HG02852 (cell line): ENCODE data around the gene SPAG7.

Source experiments
- ATAC-seq: cut with Tn5 transposase; IDR thresholded peaks from one replicate; pipeline ENCODE4 v1.9.1; 2021; ENCODE audit warnings: mild to moderate bottlenecking, moderate library complexity; ENCODE audit not compliant: unreplicated experiment

SPAG7 gene, protein sequence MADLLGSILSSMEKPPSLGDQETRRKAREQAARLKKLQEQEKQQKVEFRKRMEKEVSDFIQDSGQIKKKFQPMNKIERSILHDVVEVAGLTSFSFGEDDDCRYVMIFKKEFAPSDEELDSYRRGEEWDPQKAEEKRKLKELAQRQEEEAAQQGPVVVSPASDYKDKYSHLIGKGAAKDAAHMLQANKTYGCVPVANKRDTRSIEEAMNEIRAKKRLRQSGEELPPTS

DNA sequence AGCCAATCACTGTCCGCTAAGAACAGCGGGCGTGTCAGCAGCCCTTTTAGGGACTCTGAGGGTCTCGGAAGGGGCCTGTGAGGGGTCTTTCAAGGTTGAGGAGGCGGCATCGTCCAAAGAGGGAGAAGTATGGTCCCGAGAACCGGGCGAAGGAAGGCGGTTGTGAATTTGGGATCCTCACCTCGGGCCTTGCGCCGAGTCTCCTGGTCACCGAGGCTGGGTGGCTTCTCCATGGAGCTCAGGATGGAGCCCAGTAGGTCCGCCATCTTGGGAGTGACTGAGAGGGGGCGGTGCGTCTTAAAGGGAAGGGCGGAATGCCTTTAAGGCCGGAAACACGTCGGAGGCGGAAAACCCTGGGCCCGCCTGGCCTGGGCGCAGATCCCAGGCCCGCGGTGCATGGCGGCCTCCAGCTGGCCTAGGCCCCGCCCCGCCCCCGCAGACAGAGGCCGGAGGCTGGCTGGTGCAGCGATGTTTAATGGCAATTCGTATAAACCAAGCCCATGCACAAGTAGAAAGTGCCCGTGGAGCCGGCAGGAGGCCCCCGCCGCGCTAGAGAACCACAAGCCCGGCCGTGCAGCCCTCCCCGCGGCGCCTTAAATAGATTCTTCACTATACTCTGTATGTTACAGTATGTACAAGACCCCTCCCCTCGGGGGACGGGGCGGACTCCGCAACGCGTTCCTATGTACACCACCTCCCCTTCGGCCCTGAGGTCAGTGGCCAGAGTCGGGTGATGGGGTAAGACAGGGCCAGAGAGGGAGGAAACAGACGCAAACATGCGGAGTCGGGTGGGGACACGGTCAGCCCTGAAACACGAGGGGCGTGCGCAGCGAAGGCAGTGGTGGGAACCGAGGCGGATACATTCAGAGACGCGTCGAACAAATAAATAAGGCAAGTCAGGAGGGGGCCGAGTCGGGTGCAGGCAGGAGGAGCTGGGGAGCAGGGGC is at the start of gene SPAG7:
TSS of gene SPAG7 (minus strand) at position 279 of the 947 bp plus-strand sequence. CDS start at position 266, 13 bp downstream.
- ATAC-seq, result peak; percentile 59

DNA sequence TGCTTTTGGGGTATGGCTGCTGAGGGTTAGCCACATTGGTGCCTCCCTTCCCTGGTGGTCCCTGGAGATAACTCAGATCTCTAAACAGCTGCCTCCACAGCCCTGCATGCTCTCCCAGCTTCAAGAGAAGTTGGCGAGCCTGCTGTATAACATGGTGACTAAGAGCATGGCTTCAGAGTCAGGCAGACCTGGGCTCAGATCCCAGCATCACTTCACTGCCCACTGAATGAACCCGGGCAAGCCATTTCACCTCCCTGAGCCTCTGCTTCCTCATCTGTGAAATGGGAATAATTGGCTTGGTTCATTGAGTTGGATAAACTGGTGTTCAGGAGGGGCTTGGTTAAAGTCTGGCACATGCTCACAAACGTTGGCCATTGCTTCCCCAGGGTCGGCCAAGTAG is 46.7 kb upstream of the SPAG7 start:
- no peak for ATAC-seq

DNA sequence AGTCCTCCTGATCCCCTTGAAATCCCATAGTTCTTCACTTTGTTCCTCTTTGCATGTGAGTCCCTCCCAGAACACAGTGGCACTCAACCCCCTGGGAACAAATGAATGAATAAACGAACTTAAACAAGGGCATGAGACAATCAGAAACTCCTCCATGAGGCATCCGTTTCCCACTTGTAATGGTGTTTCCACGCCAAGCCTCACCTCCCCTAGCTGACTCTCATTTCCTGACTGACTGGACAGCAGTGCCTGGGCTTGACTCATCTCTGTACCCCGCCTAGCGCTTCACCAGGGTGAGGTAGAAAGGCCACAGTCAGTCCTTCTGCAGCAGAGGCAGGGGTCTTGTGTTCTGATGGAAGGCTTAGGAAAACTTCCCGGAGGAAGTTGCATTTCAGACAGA is 44.3 kb upstream of the SPAG7 start:
- no peak for ATAC-seq

DNA sequence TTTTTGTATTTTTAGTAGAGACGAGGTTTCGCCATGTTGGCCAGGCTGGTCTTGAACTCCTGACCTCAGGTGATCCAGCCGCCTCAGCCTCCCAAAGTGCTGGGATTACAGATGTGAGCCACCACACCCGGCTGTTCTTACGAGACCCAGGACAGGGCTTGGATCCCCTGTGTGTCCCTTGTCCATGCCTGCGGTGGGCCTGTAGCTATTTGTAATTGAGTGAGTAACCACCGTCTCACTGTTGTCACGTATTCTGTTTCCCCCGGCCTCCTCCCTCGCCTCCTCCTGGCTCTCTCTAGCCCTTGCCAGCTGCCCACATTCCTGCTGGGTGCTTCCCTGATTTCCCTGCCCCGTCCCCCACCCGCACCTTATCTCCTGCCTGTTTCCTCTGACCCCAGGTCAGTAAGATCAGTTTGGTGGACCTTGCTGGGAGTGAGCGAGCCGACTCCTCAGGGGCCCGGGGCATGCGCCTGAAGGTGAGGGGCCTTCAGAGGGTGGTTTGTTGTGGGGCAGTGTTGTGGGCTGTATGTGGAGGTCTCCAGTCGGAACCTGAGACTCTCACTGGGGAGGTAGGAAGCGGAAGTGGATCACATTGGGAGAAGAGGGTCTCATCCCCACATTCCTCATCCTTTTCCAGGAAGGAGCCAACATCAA is 35.7 kb upstream of the SPAG7 start:
- no peak for ATAC-seq

DNA sequence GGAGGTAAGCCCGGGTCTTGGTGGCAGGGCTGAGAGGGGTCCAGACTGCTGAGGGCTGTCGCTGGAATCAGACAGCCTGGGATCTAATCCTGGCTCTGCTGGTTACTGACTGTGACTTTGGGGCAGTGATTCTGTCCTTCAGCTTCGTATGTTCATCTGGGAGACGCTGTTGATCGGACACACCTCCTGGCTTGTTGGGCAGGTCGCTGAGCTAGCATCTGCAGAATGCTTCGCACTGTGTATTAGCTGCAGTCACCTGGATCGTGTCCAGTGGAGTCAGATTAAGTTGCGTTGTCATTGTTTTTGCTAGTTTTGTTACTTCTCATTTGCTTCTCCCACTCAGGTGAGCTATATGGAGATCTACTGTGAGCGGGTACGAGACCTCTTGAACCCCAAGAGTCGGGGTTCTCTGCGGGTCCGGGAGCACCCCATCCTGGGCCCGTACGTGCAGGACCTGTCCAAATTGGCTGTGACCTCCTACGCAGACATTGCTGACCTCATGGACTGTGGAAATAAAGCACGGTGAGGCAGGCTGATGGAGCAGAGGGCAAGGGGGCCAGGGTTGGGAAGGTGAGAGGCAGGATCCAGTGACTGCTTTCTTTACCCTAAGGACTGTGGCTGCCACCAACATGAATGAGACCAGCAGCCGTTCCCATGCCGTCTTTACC is 34.6 kb upstream of the SPAG7 start:
- ATAC-seq, result no peak

DNA sequence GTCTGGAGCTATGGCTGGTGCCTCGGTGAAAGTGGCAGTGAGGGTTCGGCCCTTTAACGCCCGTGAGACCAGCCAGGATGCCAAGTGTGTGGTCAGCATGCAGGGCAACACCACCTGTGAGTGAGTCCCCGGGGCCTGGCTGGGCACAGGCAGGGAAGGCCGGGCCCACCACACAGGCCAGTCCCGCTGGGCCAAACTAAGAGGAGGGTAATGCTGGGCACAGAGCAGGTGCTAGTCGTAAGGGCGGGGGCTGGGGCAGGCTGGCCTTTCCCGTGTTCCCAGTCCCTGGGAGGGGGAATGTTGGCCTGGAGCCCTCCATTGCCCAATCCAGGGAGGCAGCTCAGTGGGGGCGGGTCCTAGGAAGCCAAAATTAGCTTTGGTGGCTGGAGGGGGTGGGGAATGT is 32.6 kb upstream of the SPAG7 start:
- no peak for ATAC-seq

DNA sequence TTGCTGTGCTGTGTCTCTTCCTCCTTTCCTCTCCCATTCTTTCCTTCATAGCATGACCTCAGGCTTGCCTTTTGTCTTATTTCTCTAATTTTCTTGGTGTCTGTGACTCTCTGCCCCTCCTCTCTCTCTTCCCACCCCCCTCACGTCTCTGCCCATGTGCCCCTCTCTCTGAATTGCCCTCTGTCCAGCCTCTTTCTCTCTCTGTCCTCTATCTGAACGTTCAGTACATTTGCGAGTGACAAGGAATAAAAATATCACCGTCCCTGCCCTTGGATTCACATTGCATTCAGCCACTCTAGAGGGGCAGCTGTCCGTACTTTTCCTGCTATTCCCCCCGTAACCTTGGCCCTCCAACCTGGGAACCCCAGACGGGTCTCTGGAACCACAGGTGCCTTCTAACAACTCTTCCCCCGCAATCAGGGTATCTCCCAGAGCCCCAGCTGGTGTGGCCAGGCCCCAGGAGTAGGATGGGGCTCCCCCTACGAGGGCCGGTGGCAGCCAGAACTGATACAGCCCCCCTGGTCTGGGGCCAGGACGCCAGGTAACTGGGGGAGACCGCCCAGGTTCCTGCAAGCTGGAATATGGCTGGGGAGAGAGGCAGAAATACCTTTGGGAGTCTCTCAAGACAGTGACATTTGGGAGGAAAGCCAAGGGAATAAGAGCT is 31.9 kb upstream of the SPAG7 start:
- no peak for ATAC-seq

DNA sequence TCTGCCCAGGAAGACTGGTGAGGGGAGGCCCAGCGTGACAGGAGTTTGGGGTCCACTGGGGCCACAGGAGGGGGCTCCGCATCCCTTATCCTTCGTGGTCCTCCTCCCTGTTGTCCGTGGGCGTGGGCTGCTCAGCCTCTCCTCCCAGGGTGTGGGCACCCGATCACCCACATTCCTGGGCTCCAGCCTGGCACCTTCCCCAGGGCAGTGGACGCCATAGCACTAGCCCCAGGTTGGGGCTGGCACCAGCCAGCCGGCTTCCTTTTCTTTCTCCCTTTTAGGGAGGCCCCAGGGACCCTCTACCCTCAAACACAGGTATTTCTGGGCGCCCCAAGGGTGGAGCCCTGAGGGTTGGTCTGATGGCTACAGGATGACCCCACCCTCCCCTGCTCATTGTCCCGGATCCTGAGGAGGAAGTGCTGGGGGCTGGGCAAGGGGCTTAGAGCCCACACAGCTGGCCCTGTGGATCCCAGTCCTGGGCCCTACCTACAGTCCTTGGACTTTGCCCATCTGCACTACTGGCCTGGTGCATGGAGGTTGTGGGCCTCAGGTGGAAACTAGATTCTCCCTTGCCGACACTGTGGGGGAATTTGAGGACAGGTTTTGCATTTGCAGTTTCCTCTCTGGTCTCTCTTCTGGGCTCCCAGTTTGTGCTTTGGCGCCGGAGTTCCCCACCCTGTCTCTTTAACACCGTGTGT is 31.3 kb upstream of the SPAG7 start:
- no peak for ATAC-seq

DNA sequence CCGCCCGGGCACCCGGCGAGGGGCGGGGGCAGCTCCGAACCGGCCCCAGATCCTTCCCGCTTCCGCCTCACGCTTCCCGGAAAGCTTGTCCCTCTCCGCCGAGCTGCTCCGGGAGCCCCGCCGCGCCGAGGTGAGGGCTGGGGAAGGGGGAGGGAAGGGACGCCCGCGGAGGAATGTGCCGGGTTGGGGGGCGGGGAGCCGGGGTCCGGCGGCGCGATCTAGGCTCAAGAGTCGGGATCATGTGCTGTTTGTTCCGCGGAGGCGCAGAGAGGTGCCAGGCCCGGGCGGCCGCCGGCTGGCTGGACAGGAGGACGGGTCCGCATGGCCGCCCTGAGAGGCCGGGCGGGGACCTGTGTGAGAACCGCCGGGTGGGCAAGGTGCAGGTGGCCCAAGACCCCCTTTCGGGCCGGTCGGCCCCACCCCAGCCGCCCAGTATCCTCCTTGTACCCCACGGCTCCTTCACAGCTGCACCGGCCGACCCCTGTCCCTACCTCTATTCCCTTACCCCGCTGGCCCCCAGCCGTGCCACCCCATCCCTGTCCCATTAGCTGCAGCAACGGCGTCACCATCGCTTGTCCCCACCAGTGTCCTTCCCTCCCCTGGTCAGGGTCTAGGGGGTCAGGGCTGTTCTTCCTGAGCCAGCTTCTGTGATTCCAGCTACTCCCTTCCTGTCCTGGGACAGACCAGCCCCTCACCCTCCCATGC is 30.6 kb upstream of the SPAG7 start:
- ATAC-seq, result peak; percentile 9

DNA sequence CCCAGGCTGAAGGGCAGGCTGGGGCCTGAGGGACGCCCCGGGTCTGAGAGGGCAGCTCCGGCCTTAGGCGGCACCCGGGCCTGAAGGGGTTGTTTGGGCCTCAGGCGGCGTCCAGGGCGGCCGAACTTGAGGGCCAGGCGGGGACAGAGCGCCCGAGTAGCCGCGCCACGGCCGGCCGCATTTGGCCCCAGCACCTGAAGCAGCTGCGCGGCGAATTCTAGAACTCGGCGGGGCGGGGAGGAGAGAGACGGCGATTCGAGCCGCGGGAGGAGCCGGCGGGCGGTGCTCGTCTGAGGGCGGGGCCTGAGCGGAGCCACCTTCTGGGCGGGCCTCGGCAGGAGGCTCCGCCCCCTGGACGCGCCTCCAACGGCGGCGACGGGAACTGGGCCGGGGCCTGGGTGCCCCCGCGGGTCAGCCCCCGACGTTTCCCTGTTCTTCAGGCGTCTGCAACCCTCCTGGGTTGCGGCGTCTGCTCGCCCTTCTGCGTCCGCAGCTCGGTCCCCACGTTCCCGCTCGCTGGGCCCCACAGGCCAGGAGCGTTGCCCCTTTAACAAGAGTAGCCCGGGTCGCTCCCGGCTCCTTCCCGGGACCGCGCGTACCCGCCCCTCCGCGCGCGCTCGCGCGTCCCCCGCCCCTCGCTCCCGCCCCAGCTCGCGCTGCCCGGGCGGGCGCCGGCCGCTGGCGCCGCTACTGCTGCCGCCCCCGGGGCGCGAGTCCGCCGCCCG is 29.8 kb upstream of the SPAG7 start, which contains the start of the genes INCA1 and KIF1C:
TSS of gene INCA1 (minus strand) at position 221 of the 725 bp plus-strand sequence. CDS start 3,085 bp downstream, outside the sequence.
TSS of gene KIF1C (plus strand) at position 649 of the 725 bp plus-strand sequence. CDS start 2,297 bp downstream, outside the sequence.
- peak; percentile 76 for ATAC-seq

DNA sequence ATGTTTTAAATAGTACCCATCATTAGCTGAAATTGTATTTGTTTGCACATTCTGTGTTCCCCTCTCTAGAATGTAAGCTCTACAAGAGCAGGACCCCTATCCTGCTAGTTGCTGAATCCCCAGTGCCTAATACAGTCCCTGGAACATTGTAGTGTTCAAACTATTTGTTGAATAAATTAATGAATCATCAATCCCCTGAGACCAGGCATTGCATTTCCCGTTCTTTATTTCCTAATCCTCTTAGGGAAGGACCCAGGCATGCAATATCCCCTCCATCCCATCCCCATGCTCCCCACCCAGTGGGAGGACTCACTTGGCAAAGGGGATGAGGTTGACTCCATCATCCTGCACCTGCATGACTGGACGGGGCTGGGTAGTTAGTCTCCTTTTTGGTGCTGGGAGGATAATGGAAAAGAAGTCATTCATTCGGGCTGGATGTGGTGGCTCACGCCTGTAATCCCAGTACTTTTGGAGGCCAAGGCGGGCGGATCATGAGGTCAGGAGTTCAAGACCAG is 26.5 kb upstream of the SPAG7 start:
- no peak for ATAC-seq

DNA sequence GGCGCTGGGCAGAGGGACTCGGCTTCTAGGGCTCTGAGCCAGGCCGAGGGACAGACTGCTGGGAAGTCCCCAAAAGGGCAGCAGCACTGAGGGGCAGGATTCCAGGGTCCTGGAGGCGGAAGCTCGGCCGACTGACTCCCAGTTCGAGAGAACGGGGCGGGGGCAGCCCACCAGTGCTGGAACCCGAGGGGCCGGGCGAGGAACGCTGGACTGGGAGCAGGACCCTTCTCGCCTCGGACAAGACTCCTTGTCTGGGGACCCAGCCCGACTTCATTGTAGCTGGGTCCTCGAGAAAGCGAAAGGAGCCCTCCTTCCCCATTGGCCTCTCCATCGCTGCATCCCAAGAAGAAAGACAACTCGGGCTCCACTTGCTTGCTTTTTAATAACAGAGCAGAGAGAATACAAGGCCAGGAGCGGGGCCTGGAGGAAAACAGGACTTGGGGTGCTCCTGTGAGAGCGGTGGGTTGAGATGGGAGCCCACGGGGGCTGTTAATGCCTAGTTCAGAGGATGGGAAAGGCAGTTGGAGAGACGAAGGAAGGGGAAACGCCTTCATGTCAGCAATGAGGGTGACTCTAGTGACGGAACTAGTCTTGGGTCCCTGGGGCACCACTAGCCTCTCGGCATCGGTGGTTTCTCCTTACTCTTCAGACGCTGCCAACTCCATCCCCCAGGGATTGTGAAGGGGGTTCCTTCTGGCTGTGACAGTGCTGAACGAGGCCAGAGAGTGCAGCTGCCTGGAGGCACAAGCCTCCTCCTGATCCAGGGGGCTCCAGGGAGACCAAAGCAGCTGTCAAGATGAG is 20.4 kb upstream of the SPAG7 start:
- no peak for ATAC-seq

DNA sequence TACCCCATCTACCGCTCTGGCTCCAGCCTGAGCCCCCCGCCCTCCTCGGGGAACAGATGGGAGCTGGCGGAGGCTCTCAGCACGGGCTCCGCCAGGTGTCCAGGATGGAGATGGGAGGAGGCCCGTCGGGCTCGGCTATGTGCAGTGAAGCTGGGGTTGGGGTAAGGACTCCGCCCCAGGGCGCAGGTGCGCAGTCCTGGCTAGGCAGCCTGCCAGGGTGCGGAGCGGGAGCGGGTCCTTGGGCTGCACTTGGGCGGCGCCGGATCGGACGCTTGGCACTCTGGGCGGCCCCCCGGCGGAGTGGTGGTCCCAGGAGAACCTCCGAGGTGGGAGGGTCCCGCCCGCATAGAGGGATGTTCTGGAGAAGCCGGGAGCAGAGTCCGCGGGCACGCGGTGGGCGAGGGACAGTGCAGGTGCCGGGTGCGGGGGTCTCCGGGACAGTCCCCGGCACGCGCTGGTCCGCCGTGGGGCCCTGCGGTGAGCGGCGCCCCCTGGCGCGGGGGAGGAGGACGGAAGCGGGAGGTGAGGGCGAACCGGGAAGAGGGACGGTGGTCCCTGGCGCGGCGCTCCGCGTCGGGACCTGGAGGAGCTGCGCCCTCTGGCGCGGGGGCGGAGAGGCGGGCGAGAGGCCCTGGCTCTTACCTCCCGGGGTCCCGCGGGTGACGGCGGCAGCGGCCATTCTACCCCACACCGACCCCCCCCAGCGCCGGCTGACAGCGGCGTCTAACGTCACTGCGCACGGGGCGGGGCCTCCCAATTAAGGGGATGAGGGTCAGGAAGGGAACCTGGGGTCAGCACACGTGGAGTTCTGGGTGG is 19.5 kb upstream of the SPAG7 start, which contains the start of gene CAMTA2:
TSS of gene CAMTA2 (minus strand) at position 725 of the 816 bp plus-strand sequence. CDS start 1,453 bp downstream, outside the sequence.
- ATAC-seq, result peak; percentile 70

DNA sequence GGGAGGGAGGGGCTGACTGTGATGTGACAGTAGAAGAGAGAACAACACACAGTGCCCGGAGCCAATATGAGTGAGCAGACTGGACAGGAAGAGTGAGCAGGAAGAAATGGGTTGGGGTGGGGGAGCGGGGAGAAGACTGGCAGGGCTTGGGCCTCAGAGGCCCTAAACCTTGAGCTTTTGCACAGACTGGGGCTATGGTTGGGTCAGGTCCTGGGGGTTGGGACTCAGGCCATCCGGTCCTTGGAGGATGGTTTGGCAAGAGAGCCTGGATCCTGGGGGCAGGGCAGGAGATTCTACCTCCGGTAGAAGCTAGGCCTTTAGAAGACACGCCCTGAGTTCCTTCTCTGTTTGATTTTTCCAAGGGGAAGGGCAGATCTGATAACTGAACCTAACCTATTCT is 18.8 kb upstream of the SPAG7 start:
- ATAC-seq, result no peak

DNA sequence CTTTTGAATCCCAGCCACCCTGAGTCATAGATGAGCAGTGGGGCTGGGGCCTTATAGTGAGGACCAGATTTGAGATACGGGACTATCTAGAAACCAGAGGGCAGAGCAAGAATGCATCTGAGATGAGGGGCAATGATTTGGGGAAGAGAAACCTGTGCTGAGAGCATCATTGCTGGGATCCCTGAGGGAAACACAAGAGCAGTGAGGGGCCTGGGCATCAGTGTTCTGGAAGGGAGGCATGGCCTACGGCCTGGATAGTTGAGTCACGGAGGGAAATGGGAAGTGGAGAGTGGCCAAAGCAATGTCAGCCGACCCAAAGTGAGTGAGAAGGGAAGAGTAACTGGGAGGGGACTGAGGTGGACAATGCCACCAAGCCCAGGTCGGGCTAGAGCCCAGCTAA is 14.7 kb upstream of the SPAG7 start:
- ATAC-seq, result no peak

DNA sequence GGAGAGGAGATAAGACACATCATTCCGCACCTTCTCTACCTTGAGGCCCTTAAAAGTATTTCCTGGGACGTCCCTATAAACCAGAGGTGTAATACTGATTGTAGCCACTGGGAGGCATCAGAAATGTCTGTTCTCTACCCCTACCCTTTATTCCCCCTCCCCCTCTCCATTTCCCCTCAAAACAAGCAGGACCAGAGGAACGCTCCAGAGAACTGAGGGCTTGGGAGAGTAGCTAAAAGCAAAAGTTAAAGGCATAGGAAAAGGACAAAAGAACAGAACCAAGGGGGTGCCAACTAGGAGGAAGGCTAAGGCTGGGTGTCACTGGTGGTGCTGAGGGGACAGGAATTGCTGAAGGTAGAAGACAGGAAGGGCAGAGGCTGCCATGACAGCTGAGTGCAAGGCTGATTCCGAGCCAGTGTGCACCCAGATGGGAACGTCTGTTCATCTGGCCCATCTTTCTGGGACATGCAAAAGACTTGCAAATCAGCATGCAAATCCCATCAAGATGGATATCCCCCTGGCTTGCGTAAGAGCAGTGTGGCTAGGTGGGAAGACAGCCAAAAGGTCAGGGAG is 13.1 kb upstream of the SPAG7 start:
- no peak for ATAC-seq
